Caco-2 (cell line): ENCODE results near the gene RNH1. TPM values are rescaled to one million over a fixed set of nuclear protein-coding genes. Genes with fewer than 3 reads are reported as not detected.

Experiments
- BruUV-seq: library from RNA; stranded (reverse); fragments of 400-500 nt; replicated peaks from 2 replicates; lab custom pipeline; 2021; lab: Mats Ljungman, UMichigan
- CTCF ChIA-PET: fragments of 300-600 bp; sonication (Branson Sonifier 250); formaldehyde crosslinking; loops from one replicate; lab custom pipeline; 2022; ENCODE audit warnings: antibody characterized with exemption; lab: Charles Lee
- POLR2A ChIA-PET: fragments of 300-600 bp; sonication (Branson Sonifier 250); formaldehyde crosslinking; loops from one replicate; lab custom pipeline; 2022; ENCODE audit warnings: antibody characterized with exemption; lab: Charles Lee
- DNase-seq, 2 experiments: peaks; one replicate each; pipeline versions ENCODE4 v3.0.0 to v3.0.0-alpha.2; 2020 to 2022
- H3K27me3 ChIP-seq: replicated peaks from 2 replicates; pipeline ENCODE4 v1.6.0; 2011; ENCODE audit warnings: low read length; ENCODE audit not compliant: control insufficient read depth, insufficient read depth
- H3K36me3 ChIP-seq: 2 replicates; pipeline ENCODE4 v1.5.1; 2011; ENCODE audit warnings: low read length; ENCODE audit not compliant: control insufficient read depth, insufficient read depth
- H3K4me1 ChIP-seq: fragments of 250-450 bp; sonication (Bioruptor Pico); 2 replicates; pipeline ENCODE4 v1.5.1; 2020; ENCODE audit warnings: mild to moderate bottlenecking
- H3K4me3 ChIP-seq: 2 replicates; pipeline ENCODE4 v1.5.1; 2011; ENCODE audit warnings: low read depth, mild to moderate bottlenecking, control low read depth, low read length
- H3K9me3 ChIP-seq: fragments of 250-450 bp; sonication (Bioruptor Pico); 2 replicates; pipeline ENCODE4 v1.5.1; 2020; ENCODE audit warnings: mild to moderate bottlenecking, moderate library complexity
- H3K27ac Mint-ChIP-seq: one replicate; pipeline ENCODE4 v1.8.0; 2022; ENCODE audit warnings: mixed read lengths; ENCODE audit not compliant: unreplicated experiment
- H3K27me3 Mint-ChIP-seq: one replicate; pipeline ENCODE4 v1.8.0; 2022; ENCODE audit warnings: mixed read lengths; ENCODE audit not compliant: insufficient read depth, unreplicated experiment
- H3K36me3 Mint-ChIP-seq: one replicate; pipeline ENCODE4 v1.8.0; 2022; ENCODE audit warnings: mild to moderate bottlenecking, mixed read lengths; ENCODE audit not compliant: insufficient read depth, unreplicated experiment
- H3K4me1 Mint-ChIP-seq: one replicate; pipeline ENCODE4 v1.8.0; 2022; ENCODE audit warnings: low read depth, mixed read lengths; ENCODE audit not compliant: unreplicated experiment
- H3K4me3 Mint-ChIP-seq: one replicate; pipeline ENCODE4 v1.8.0; 2022; ENCODE audit warnings: mild to moderate bottlenecking, moderate library complexity, mixed read lengths; ENCODE audit not compliant: unreplicated experiment
- H3K9me3 Mint-ChIP-seq: one replicate; pipeline ENCODE4 v1.8.0; 2022; ENCODE audit warnings: mixed read lengths; ENCODE audit not compliant: unreplicated experiment
- intact Hi-C: fragments of 100-400 bp; cut with micrococcal nuclease; formaldehyde crosslinking; loops from one replicate; pipeline ENCODE4 v1.10.0; 2022; ENCODE audit not compliant: unreplicated experiment
- total RNA-seq: library from RNA; stranded (reverse); gene quantifications from 2 replicates; pipeline ENCODE4 v1.2.3, GENCODE V29; 2022
- TF ChIP-seq, protein P1 (sequence below), 2 experiments: fragments of 200-600 bp in 1 of 2; IDR thresholded peaks; 1 replicate in 1 of 2; 2 replicates in 1 of 2; pipeline versions ENCODE4 v1.5.1 to v1.8.0; 2011 to 2022; ENCODE audit warnings: antibody characterized with exemption in 1 of 2, control low read depth in 1 of 2, inconsistent platforms in 1 of 2, low read depth in 1 of 2, low read length in 1 of 2, mild to moderate bottlenecking in 1 of 2, moderate library complexity in 1 of 2; ENCODE audit not compliant: insufficient read depth in 1 of 2, severe bottlenecking in 1 of 2, unreplicated experiment in 1 of 2

RNH1 gene
- total RNA-seq, 1 experiment from 2014 or later, result 136 TPM

DNA sequence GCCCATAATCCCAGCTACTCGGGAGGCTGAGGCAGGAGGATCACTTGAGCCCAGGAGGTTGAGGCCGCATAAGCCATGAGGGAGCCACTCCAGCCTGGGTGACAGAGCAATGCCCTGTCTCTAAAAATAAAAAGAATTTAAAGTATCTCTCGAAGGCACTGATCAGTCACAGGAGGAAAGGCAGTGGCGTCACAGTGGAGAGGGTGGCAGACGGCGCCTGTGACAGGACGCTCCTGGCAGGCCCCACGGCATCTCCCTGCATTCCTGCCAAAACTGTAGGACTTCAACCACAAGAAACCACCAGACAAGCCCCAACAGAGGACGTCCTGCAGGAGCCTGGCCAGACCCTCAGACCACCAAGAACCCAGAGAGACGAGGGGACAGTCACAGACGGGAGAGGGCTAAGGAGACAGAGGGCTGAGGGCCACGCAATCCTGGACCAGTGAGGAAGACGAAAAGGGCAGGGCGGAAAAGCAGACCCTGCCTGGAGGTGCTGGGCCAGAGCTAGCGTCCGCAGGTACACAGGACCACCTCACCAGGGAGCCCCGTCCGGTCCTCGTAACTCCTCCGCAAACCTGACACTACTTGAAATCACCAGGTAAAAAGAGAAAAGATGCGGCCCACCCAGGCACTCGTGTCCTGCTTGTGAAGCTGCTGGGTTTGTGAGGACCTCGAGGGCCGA lies 5.9 kb downstream of the RNH1 start:
- intact Hi-C loops, result no loop called here
- POLR2A ChIA-PET, result no interaction called here
- no peak overlapping the region for H3K4me3 ChIP-seq
- H3K36me3 ChIP-seq, result peaks cover 8% of the 10 kb centered on the region
- no peaks in the 10 kb centered on the region for H3K9me3 ChIP-seq
- Mint-ChIP-seq H3K27me3 (no peaks in the 10 kb centered on the region), H3K36me3 (peaks cover 63% of the 10 kb centered on the region), H3K4me1 (no peaks in the 10 kb centered on the region), H3K27ac (no peak overlapping the region), H3K4me3 (no peak overlapping the region), H3K9me3 (no peaks in the 10 kb centered on the region)
- TF ChIP-seq, protein P1, sequence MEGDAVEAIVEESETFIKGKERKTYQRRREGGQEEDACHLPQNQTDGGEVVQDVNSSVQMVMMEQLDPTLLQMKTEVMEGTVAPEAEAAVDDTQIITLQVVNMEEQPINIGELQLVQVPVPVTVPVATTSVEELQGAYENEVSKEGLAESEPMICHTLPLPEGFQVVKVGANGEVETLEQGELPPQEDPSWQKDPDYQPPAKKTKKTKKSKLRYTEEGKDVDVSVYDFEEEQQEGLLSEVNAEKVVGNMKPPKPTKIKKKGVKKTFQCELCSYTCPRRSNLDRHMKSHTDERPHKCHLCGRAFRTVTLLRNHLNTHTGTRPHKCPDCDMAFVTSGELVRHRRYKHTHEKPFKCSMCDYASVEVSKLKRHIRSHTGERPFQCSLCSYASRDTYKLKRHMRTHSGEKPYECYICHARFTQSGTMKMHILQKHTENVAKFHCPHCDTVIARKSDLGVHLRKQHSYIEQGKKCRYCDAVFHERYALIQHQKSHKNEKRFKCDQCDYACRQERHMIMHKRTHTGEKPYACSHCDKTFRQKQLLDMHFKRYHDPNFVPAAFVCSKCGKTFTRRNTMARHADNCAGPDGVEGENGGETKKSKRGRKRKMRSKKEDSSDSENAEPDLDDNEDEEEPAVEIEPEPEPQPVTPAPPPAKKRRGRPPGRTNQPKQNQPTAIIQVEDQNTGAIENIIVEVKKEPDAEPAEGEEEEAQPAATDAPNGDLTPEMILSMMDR (IDR thresholded peaks at IDR 0.05; ENCODE audit: insufficient read depth in 1 of 2, low read depth in 1 of 2, low read length in 1 of 2, severe bottlenecking in 1 of 2, unreplicated experiment in 1 of 2), result no peak
- no peak for DNase-seq
- H3K4me1 ChIP-seq, result peaks cover 7% of the 10 kb centered on the region
- CTCF ChIA-PET, result no interaction called here
- no TSS peak for BruUV-seq
- H3K27me3 ChIP-seq, result no peaks in the 10 kb centered on the region

DNA sequence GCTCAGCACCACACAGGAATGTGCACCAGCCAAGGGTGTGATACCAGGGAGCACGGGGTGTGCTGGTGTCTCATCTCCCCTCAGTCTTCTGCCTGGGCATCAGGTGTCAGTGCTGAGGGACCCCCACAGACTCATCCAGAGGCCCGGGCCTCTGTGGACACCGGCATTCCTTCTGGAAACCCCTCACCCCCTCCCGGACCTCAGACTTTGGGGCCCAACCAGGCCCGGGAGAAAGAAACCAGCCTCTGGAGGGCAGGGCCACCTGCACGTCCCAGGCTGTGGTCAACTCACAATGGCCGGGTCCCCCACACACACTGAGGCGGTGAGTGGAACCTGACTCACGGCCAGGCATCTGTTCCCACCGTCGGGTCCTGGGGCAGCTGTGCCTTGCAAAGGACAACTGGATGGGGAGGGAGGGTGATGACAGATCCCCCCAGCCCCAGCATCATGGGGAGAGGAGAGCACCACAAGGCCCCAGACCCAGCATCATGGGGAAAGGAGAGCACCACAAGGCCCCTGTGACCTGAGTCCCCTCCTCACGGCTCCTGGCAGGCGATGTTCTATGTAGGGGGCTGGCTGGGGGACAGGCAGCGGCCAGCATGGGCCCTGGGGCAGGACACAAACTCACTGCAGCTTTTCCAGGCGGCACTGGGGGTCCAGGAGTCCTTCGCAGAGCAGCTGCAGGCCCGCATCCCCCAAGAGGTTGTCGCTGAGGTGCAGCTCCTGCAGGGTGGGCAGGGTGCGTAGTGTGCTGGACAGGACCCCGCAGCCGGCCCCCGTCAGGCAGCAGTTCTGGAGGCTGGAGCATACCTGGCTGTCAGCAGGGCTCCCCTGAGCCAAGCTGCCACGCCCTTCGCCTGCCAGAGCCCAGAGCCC lies 7.6 kb downstream of the RNH1 start:
- Mint-ChIP-seq H3K27ac (peak overlapping the region; percentile 29), H3K9me3 (no peaks in the 10 kb centered on the region), H3K27me3 (no peaks in the 10 kb centered on the region), H3K4me1 (no peaks in the 10 kb centered on the region), H3K36me3 (peaks cover 77% of the 10 kb centered on the region), H3K4me3 (no peak overlapping the region)
- CTCF ChIA-PET, result no interaction called here
- intact Hi-C loops, result no loop called here
- Histone ChIP-seq H3K27me3 (no peaks in the 10 kb centered on the region), H3K4me1 (no peaks in the 10 kb centered on the region), H3K36me3 (peaks cover 8% of the 10 kb centered on the region), H3K4me3 (no peak overlapping the region), H3K9me3 (no peaks in the 10 kb centered on the region)
- POLR2A ChIA-PET, result no interaction called here
- BruUV-seq, result no TSS peak
- TF ChIP-seq, protein P1 (IDR thresholded peaks at IDR 0.05; ENCODE audit: insufficient read depth in 1 of 2, low read depth in 1 of 2, low read length in 1 of 2, severe bottlenecking in 1 of 2, unreplicated experiment in 1 of 2), result no peak
- no peak for DNase-seq

DNA sequence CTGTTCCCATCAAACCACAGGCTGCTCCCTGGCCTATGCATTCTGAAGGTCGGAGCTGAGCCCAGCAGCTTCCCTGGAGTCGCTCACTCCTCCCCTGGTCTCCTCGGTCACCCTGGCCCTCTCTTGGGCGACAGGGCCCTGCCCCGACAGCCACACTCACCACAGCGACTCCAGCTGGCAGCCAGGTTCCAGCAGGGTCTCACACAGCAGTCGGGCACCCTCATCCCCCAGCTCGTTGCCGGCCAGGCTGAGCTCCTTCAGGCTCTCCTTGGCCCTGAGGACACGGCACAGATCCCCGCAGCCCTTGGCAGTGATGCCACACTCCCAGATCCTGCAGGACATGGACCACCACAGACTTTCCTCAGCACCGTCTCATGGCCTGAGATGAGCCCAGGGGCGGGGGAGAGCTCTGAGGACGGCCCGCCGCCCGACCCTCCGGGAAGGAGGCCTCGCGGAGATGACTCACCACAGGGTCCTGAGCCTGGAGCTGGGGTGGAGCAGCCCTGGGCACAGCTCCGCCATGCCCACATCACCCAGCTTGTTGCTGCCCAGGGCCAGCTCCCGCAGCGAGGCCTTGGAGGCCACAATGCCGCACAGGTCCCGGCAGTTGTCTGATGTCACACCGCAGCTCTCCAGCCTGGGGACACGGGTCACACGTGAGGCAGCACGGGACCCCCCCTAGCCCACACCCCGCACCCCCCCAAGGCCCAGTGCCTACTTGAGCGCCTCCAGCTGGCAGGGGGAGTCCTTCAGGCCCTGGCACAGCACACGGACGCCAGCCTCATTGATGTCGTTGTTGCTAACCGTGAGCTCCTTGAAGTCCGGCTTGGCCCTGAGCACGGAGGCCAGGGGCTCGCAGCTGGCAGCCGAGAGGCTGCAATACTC lies 8.5 kb downstream of the RNH1 start:
- Histone ChIP-seq H3K4me1 (no peaks in the 10 kb centered on the region), H3K36me3 (peaks cover 10% of the 10 kb centered on the region), H3K4me3 (no peak overlapping the region), H3K9me3 (no peaks in the 10 kb centered on the region), H3K27me3 (no peaks in the 10 kb centered on the region)
- ChIA-PET CTCF (interaction anchor here (0.5 kb wide), 1 partner anchor 644 kb away, joined by 3 read pairs; no protein-coding TSS in a partner anchor), POLR2A (interaction anchor here (0.6 kb wide), 1 partner anchor 12 kb away, joined by 3 read pairs; no protein-coding TSS in a partner anchor)
- no peak for DNase-seq
- BruUV-seq, result no TSS peak
- Mint-ChIP-seq H3K27me3 (no peaks in the 10 kb centered on the region), H3K9me3 (no peaks in the 10 kb centered on the region), H3K4me3 (no peak overlapping the region), H3K4me1 (no peaks in the 10 kb centered on the region), H3K27ac (no peak overlapping the region), H3K36me3 (peaks cover 84% of the 10 kb centered on the region)
- TF ChIP-seq, protein P1 (IDR thresholded peaks at IDR 0.05; ENCODE audit: insufficient read depth in 1 of 2, low read depth in 1 of 2, low read length in 1 of 2, severe bottlenecking in 1 of 2, unreplicated experiment in 1 of 2), result no peak
- intact Hi-C loops, result no loop called here
